Measurements from ENCODE around the gene NID1.

DNA sequence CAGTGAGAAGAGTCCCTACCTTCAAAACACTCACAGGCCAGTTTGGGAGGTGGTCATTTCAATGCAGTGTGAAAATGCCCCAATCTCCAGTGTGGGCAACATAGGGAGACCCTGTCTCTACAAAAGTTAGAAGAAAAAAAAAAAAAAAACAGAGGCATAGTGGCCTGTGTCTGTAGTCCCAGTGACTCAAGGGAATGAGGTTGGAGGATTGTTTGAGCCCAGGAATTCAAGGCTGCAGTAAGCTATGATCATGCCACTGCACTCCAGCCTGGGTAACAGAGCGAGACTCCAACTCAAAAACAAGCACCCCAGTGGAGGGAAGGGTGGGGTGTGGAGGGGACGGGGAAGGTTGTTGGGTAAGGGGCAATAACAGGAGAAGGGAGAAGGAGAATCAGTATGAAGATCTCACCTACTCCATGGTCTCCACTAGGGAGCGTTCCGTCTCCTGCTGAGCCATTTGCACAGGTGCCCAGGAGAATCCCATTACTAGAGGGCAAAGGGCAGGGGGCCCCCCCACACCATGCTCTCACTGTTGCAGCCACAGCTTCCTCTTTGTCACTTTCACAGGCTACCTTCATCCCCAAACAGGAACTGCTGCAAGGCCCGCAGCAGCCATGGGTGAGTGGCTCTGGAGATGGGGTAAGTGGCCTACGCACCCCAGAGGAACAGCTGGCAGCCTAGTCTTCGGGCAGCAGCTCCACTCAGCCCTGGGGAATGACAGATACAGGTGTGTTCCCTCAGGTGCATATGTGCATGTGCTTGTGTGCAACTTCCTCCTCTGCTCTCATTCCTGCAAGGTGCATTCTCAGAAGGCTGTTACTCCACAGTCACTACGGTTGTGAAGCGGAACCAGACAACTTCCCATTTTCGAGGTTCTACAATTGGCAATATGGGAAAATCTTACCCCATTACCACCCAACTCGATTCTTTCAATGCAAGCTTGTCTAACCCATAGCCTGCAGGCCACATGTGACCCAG, 110.3 kb downstream of the NID1 start:
- TF ChIP-seq, protein P1, sequence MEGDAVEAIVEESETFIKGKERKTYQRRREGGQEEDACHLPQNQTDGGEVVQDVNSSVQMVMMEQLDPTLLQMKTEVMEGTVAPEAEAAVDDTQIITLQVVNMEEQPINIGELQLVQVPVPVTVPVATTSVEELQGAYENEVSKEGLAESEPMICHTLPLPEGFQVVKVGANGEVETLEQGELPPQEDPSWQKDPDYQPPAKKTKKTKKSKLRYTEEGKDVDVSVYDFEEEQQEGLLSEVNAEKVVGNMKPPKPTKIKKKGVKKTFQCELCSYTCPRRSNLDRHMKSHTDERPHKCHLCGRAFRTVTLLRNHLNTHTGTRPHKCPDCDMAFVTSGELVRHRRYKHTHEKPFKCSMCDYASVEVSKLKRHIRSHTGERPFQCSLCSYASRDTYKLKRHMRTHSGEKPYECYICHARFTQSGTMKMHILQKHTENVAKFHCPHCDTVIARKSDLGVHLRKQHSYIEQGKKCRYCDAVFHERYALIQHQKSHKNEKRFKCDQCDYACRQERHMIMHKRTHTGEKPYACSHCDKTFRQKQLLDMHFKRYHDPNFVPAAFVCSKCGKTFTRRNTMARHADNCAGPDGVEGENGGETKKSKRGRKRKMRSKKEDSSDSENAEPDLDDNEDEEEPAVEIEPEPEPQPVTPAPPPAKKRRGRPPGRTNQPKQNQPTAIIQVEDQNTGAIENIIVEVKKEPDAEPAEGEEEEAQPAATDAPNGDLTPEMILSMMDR (optimal IDR thresholded peaks at IDR 0.05 in 1 of 3, IDR thresholded peaks at IDR 0.05 in 1 of 3, conservative IDR thresholded peaks at IDR 0.05 in 1 of 3; ENCODE audit: extremely low read depth in 1 of 3, insufficient read depth in 2 of 3, low read length in 3 of 3) = no peak
- TF ChIP-seq EZH2 (IDR thresholded peaks at IDR 0.05; ENCODE audit: low read length) = no peak

Measured in keratinocyte (primary cell).